ENCODE measurements around the gene TDRD1. TPM values are rescaled to one million over a fixed set of nuclear protein-coding genes. Genes with fewer than 3 reads are reported as not detected.

Gene TDRD1
- total and polyA plus RNA-seq, 2 donors (not counting 3 experiments of a cell fraction or from before 2014, with no cell fraction given) = not detected

- Histone ChIP-seq H3K27me3 (ENCODE audit: control insufficient read depth in 2 of 2, insufficient read depth in 2 of 2, low read length in 2 of 2) (peaks cover 0 to 6% of the 10 kb centered on the region in 2 experiments), H3K9me1 (replicated peaks; ENCODE audit: control insufficient read depth, extremely low read depth, insufficient read depth, low read length) (no peaks in the 10 kb centered on the region), H2AFZ (ENCODE audit: low read depth, low read length) (no peak overlapping the region), H3K27ac (ENCODE audit: insufficient read depth, low read depth, low read length) (no peak overlapping the region), H4K20me1 (replicated peaks; ENCODE audit: control insufficient read depth, extremely low read depth, insufficient read depth, low read length) (no peaks in the 10 kb centered on the region), H3K79me2 (ENCODE audit: control insufficient read depth, insufficient read depth, low read length) (no peaks in the 10 kb centered on the region), H3K4me2 (ENCODE audit: insufficient read depth, low read length) (no peak overlapping the region), H3K4me3 (replicated peaks in 1 of 3; ENCODE audit: insufficient read depth in 1 of 3, low read depth in 1 of 3, low read length in 3 of 3) (no peak overlapping the region), H3K9ac (replicated peaks; ENCODE audit: extremely low read depth, insufficient read depth, low read length) (no peak overlapping the region), H3K4me1 (ENCODE audit: control insufficient read depth, extremely low read depth, insufficient read depth, low read length) (no peaks in the 10 kb centered on the region), H3K36me3 (ENCODE audit: control insufficient read depth in 2 of 2, extremely low read depth in 1 of 2, insufficient read depth in 2 of 2, low read length in 2 of 2) (no peaks in the 10 kb centered on the region), H3K9me3 (replicated peaks; ENCODE audit: control insufficient read depth, insufficient read depth, low read length) (no peaks in the 10 kb centered on the region)
- intact Hi-C loops (cut with micrococcal nuclease) = no loop called here
- ChIA-PET CTCF (no interaction called here), POLR2A (no interaction called here)
- DNase-seq (ENCODE audit: low read depth, low spot score) = no peak
- TF ChIP-seq GATA2 (IDR thresholded peaks at IDR 0.05; ENCODE audit: insufficient read depth, insufficient read length, low read depth, low read length) (no peak), MYC (IDR thresholded peaks at IDR 0.05; ENCODE audit: low read depth, low read length) (no peak), EZH2 (IDR thresholded peaks at IDR 0.05; ENCODE audit: borderline replicate concordance, low read depth, low read length, severe bottlenecking) (no peak), FOS (IDR thresholded peaks at IDR 0.05; ENCODE audit: borderline replicate concordance, insufficient read depth, low read length) (no peak), POLR2AphosphoS5 (IDR thresholded peaks at IDR 0.05; ENCODE audit: insufficient read depth, low read depth, low read length) (no peak), JUN (IDR thresholded peaks at IDR 0.05; ENCODE audit: borderline replicate concordance, insufficient read depth, insufficient read length, low read depth) (no peak), POLR2A (IDR thresholded peaks at IDR 0.05; ENCODE audit: low read depth, low read length) (no peak)
- TF ChIP-seq, protein P1, sequence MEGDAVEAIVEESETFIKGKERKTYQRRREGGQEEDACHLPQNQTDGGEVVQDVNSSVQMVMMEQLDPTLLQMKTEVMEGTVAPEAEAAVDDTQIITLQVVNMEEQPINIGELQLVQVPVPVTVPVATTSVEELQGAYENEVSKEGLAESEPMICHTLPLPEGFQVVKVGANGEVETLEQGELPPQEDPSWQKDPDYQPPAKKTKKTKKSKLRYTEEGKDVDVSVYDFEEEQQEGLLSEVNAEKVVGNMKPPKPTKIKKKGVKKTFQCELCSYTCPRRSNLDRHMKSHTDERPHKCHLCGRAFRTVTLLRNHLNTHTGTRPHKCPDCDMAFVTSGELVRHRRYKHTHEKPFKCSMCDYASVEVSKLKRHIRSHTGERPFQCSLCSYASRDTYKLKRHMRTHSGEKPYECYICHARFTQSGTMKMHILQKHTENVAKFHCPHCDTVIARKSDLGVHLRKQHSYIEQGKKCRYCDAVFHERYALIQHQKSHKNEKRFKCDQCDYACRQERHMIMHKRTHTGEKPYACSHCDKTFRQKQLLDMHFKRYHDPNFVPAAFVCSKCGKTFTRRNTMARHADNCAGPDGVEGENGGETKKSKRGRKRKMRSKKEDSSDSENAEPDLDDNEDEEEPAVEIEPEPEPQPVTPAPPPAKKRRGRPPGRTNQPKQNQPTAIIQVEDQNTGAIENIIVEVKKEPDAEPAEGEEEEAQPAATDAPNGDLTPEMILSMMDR (IDR thresholded peaks at IDR 0.05; ENCODE audit: extremely low read depth in 1 of 2, insufficient read depth in 1 of 2, low read depth in 1 of 2, low read length in 2 of 2) = no peak
- TF ChIP-seq, protein P2, sequence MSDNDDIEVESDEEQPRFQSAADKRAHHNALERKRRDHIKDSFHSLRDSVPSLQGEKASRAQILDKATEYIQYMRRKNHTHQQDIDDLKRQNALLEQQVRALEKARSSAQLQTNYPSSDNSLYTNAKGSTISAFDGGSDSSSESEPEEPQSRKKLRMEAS (IDR thresholded peaks at IDR 0.05; ENCODE audit: insufficient read depth, insufficient read length) = no peak
- BruUV-seq (replicated peaks) = no TSS peak
- dilution Hi-C loops (cut with MboI; ENCODE audit: extremely low pct_ligation_motif_present, low sequenced_read_pairs) = no loop called here
- FAIRE-seq = no peak
Observed at GRCh38 chr10:114212153-114212552, 33.0 kb downstream of the TDRD1 start.
